ENCODE data around the gene EXOC5.

EXOC5 gene

DNA sequence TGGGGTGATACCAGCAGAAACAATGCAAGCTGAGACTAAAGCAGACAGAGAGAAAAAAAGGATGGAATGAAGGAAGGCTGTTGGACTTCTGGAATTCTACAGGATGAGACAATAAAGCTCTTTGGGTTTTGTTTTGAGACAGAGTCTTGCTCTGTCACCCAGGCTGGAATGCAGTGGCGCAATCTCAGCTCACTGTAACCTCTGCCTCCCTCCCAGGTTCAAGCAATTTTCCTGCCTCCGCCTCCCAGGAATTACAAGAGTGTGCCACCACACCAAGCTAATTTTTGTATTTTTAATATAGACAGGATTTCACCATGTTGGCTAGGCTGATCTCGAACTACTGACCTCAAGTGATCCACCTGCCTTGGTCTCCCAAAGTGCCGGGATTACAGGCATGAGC is 115.4 kb downstream of the EXOC5 start:
- Mint-ChIP-seq H3K4me3 (no peak overlapping the region), H3K9me3 (no peaks in the 10 kb centered on the region), H3K27me3 (peaks cover 3% of the 10 kb centered on the region), H3K36me3 (no peaks in the 10 kb centered on the region), H3K27ac (no peak overlapping the region), H3K4me1 (no peaks in the 10 kb centered on the region)

Measured in activated naive CD4-positive, alpha-beta T cell treated with anti-CD3 and anti-CD28 coated beads, Interleukin-2, amount 50 U/mL, for 24 hours (primary cell).